ENCODE data around the gene BCAR1.
"Not testable (repeated sequence)": the region's sequence is repeated elsewhere in the genome, so short reads cannot be mapped to it uniquely, and the experiment has no call there.

Gene BCAR1

DNA sequence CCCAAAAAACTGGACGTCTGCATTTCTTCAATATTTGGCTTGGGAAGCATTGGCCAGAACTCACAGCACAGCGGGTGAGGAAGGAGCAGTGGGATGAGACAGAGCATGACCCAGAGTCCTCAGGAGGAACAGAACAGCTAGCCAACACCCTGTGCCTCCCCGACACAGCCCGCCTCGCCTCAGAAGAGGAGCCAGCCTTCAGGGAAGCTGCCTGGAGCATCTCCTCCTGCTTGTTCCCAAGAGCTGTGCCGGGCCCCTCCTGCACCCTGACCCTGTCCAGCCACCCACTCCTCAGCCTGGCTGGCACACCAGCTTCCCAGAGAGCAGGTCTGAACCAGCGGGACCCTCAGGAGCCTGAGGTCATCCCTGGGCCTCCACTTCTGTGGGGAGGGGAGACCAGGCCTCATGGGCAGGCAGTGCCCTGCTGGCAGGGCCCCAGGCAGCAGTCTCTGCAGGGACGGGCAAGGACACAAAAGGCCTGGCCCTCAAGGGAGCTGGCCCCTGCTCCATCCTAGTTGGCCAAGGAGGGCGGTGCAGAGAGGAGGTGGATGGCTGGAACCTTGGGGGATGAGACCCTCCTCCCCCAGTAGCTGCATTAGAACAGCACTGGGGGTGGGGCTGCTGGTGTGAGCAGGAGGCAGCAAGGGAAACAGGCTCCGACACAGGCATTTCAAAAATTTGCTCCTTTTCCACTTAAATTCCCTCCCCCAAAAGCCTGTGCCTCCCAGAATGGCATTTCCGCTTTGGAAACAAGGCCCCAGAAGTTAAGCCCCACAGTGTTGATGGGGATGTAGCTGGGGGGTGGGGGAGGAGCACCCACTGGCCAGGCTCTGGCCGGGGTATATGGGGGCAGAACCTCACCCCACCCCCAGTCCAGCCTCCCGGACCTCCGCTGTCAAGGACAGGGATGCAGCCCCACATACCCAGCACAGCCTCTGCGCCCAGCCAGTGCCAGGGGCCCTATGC lies 1.8 kb upstream of the BCAR1 start:
- DNase-seq: no peak

DNA sequence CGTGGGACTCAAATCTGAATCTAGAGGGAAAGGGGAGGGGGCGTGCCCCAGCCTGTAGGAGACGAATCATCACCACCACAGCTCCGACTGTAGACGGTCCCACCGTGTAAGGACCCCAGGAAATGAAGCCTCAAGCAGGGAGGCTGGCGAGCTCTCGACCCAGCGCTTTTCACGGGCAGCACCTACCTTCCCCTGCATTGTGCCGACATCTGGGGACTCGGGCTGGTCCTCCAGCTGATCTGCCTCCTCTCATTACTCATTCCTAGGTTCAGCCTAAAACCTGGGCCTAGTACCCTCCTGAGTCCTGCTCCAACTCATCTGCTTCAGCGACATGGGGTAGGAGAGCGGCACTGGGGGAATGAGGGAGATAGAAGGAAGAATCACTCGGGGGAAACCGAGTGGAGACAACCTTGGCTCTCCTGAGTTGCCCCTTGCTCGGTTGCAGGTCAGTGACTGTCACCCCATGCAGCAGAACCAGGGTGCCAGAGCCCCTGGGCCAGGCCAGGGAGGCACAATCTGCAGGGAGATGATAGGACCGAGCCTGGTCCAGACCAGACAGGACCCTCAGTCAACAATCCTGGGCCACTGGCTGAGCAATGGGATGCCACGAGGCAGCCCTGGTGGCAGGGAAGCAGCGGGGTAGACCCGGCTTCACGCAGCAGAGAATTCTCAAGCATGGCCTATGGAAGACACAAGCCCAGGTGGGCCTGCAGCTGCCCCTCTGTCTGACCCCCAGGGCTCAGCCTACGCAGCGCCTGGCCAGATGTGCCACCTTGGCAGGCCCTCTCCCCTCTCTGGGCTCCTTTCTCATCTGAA lies 833 bp upstream of the BCAR1 start:
- DNase-seq: no peak

DNA sequence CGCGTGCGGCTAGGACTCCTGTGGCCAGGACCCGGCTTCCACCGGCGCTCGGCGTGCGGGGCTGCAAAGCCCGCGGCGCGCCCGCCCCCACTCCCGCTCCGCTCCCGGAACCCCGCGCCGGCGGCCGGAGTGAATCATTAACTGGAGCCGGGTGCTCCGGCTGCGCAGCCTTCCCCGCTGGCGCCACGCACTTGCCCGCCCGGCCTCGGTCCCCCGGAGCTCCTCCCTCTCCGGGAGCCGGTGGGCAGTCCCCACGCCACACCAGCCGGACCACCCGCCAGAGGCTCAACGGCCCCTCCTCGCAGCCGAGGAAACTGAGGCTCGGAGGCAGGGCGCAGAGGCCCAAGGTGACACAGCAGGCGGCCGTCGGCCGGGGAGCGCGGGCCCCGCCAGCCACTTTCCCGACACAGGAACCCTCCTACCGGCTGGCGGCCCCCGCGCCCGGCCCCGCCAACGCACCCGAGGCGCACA lies 580 bp downstream of the BCAR1 start:
- peak; percentile 48 to 74 (median 48) for DNase-seq

DNA sequence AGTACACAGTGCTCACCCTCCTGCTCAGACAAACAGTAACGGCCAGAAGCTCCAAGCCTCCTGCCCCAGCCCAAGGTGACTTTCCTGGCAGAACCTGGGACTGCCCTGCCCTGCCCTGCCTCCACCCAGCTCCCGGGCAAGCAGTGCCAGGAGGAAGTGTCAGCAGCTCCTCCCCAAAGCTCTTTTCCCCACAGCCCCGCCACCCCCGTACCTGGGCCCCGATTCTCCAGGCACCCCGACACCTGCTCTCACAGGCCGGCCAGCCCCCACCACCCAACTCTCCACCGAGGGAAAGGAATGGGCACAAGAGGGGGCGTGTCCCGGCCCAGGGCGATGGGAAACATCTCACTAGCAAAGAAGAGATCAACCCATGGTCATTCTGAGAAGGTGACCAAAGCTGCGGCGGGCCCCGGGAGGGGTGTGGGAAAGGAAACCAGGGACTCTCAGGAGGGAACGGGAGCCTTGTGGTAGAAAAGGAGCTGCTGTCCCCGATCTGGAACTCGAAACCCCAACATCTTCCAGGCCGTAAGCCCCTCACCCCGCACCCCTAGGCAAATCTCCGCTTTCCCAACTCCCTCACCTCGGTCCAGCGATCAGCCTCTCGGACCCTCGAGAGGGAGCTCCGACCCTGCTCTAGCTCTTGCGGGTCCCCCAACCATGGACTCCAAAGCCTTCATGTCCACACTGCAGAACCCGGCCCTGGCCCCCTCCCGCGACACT lies 1.2 kb downstream of the BCAR1 start:
- DNase-seq: peak in 1 of 3 donors; percentile 50

DNA sequence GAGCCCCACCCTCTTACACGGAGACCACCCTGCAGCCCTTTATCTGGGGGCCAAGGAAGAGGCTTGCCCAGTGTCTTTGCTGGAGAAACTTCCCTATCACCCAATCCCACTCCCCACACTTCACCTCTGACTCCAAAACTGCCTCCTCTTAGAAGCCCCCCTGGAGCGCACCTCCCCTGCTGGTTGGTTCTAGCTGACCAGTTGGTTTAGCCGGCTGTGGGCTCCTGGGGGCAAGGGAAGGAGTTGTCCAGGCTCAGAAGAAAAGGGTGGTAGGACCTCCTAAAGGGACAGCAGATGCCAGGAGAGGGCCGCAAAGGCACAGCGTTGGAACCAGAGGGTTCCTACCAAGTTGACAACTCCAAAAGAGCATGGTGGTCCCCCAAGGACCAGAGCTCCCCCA lies 2.0 kb downstream of the BCAR1 start:
- DNase-seq: no peak

DNA sequence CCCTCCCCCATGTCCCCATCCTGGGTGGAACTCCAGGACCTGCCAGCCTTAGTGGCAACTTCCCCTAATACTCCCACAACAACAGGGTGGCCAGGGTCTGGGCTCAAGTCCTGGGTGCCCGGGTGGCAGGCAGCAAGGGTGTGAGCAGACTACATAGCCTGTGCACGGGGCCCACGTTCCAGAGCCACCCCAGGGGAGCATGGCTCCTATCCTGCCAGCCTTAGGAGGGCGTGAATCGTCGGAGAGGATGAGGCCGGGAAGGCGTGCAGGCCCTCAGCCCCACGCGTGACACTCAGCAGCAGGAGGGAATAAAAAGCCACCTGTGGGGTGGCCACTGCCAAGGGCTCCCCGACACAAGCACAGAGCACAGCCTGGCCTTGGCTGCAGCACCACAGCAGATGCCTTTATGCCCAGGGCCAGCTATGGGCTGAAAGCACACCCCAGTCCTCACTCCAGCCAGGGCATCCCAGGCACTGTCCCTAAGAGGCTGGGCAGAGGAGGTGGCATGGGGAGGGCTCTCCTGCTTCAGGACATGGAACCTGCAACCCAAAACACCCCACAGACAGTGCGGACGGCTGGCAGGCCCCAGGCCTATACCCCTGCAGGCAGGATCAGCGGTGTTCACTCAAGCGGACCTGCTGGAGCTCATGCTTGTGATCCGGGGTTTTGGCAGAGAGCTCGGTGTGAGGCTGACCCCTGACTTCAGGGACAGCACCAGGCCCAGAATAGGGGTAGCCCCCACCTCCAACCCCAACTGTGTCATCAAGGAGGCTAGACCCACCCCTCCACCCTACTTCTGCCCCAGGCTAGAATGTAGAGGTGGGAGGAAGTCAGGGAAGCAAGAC lies 2.7 kb downstream of the BCAR1 start:
- DNase-seq: no peak

DNA sequence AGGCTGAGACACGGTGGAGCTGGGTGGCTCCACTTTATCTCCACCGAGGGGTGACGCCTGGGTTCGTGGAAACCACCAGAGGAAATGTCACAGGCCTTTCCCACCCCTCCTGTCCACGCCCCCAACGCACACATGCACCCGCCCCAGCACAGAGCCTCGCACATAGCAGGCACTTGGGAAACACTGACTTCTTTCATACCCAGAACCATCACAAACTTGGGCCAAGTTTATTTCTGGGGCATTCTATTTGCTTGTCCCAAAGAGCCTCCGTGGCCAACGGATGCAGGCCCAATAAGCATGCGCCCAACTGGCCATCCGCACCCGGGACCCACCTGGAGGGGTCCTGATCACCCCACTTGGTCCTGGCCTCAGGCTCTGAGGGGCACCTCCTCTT lies 3.3 kb downstream of the BCAR1 start:
- DNase-seq: peak in 1 of 3 donors; percentile 48

DNA sequence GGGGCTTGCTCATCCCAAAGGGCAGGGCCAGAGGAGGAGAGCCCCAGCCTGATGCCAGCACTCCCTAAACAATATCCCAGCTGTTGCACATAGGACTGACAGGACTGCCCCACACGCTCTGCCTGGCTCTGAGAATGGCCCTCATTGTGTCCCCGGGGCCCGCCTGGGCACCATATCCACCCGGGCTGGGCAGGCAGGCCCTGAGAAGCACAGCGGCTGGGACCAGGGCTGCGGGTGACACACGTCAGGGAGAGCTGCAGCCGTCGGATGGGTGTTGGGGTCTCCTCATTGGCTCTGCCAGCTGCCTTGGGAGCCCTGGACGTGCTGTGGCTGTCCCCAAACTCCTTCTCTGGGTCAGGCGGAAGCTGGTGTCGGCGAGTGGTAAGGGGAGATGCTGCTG lies 4.2 kb downstream of the BCAR1 start:
- no peak for DNase-seq

DNA sequence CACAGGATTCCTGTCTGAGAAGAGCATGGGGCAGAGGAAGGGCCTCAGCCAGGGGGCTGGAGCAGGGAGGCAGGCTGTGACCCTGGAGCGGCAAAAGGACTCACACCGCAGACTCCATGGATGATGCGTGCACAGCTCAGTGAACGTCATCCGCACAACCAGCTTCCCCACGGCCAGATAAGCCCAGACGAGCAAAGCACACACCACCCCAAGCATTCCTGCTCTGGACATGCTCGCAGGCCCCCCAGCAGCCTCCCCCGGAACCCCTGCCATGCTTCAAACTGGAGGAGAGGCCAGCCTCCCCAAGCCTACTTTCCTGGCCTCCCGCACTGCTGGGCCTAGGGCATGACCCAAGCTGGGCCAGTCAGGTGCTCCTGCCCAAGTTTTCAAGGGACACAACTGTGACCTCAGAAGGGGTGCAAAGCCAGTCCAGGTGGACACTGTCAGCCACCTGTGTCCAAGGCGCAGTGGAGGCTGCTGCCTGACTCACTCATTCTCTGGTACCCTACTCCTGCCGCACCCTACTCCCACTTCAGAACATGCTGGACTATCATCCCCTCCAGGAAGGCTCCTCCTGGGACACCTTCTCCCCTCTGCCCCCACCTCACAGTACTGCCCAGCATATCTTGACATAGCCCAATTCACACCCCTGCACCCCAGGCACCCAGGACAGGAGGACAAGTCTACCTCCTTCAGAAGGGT lies 4.8 kb downstream of the BCAR1 start:
- no peak for DNase-seq

DNA sequence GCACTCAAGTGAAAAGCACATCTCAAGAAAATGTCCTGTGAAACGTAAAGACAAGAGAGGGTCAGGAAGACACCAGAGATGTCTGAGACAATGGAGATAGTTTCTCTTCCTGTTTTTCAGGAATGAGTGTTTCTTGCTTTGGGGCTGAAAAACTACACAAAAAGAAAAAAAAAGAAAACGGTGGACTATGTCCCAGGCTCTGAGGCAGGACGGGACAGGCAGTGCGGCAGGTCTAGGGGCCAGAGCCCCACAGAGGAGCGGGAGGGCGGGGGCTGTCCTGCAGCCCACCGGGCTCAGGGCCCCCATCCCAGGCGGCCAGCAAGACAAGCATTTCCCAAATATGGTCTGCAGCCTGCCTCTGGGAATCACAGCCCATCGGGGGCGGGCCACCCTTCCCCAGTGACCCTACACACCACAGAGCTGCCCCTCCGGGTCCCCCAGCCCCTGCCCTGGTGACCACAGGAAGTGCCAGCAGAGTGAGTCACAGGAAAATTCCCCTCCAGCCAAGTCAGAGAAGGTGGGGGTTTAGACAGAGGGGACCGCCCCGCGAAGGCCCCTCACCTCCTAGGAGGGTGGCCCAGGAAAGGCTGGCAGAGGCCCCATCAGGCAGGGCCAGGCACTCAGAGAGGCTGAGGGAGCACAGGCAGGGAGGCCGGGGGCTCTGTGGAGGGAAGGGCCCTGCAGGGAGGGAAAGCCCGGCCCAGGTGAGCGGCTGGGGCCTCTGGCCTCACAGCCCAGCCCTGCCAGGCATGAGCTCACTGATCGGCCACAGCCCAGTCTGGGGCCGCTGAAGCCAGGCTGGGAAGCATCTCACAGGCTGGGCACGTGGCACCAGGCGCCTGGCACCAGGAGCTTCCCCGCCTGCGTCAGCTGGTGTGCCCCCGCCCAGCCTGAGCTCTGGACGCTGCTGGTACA lies 6.3 kb downstream of the BCAR1 start:
- peak; percentile 56 to 77 (median 69) for DNase-seq

DNA sequence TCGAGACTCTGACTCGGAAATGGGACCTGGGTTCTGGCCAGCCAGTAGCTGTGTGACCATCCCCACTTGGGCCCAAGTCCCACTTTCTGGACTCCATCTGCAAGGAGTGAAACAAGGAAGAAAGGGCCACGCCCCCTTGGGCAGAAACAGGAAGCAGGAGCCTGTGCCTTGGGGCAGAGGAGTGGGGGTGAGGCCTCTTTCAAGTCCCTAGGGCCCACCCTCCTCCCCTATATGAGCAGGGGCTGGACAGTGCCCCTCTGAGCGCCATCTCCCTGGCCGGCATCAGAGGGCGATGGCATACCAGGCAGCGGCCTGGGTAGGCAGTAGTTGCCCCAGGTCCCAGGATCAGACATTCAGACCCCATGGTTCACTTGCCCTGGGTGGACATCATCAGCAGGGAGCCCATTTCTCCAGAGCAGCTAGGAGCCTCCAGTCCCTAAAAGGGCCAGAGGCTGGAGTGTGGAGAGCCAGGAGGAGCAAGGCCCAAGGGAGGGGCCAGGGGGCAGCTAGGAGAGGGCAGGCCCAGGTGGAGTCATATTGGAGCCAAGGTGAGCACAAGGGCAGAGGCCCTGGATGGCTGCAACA lies 7.1 kb downstream of the BCAR1 start:
- peak; percentile 38 to 70 (median 42) for DNase-seq

DNA sequence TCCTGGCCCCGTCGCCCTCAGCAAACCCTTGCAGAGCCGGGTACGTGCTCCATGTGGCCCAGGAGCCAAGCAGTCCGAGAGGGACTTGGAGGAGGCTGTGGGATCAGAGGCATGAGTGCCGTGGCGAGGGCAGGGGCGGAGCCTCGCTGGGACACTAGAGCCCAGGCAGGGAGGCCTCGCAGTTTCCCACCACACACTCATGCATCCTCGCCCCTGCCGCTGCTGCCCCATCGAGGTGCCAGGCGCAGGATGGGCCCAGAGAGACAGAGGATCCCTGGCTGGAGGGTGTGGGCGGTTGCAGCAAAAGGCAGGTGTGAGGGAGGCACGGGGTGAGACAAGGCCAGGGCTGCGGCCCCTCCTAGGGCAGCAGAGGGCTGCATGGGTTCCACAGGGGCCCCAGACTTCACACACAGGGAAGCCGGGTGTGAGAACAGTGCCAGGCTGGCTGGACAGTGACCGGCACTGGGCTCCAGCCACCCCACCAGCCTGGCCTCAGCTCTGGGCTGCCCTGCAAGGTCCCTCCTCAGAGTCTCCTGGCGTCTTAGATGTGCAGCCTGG lies 7.7 kb downstream of the BCAR1 start:
- DNase-seq: no peak

DNA sequence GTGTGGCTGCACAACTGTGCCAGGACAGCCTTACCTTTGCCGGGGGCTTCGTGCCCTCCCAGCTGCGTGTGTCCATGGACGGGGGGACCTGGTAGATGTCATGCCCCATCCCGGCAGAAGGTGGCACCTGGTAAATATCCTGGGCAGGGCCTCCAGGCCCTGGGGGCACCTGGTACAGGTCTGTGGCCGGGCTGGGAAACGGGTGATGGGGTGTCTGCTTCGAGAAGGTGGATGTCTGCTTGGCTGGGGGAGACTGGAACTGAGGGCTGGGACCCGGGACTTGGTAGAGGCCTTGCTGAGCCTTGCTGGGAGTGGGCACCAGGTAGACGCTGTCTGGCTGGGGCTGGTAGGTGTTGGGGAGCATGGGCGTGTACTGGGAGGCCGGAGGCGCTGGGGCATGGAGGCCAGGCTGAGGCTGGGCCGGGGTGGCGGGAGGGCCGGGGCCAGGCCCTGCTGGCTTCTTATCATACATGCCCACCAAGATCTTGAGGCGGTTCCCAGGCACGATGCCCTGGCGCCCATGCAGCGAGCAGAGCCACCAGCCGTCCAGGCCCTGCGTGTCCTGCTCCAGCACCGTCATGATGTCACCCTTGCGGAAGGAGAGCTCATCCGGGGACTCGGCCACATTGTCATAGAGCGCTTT lies 8.9 kb downstream of the BCAR1 start:
- DNase-seq: not testable (repeated sequence)

DNA sequence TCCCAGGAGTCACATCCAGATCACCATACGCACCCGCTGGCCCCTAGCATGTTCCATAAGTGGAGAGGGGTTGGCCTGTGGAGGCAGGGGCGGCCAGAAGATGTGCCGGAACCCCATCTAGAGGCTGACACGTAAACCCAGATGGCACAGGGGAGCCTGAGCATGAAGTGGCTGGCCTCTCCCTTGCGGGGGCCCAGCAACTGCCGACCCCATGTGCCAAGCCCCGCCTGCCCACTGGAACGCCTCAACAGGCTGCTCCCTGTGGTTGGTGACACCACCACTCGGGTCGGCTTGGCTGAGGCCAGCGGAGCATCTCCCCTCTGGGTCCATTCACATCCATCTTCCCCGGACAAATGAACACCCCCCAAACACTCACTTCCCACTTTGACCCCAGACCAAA lies 9.5 kb downstream of the BCAR1 start:
- no peak for DNase-seq

DNA sequence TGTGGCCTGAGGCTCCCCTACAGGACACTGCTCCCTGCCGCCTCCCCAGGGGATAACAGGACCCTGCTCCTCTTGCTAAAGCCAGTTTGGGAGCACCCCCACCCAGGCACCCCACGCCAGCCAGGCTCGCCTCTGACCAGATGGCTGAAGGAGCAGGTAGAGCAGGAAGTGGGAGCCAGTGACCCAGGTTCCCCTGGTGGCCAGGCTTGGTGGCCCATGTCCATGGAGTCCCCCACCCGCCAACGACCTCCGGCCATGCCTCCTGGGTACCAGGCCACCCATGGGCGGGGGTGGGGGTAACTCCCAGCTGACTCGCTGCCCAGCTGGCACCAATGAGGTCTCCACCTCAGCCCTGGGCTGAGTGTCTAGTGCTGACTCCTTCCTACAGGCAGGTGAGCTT lies 10.0 kb downstream of the BCAR1 start:
- DNase-seq: no peak

DNA sequence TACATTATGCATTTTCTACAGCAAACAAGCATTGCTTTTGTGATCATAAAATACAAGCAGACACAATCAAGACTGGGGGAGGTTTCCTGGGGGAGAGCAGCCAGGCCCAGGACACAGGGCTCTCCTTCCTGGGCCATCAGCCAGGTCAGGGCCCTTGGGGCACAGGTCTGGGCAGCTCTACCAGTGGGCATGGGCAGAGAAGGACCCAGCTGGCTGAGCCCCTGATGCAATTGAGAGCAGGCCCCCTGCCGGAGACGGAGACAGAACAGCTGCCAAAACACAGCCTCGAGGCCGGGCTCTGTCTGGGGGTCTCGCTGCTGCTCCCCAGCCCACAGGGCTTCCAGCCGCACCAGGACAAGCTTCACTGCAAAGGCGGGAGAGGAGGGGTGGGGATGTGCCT lies 10.8 kb downstream of the BCAR1 start:
- not testable (repeated sequence) for DNase-seq

DNA sequence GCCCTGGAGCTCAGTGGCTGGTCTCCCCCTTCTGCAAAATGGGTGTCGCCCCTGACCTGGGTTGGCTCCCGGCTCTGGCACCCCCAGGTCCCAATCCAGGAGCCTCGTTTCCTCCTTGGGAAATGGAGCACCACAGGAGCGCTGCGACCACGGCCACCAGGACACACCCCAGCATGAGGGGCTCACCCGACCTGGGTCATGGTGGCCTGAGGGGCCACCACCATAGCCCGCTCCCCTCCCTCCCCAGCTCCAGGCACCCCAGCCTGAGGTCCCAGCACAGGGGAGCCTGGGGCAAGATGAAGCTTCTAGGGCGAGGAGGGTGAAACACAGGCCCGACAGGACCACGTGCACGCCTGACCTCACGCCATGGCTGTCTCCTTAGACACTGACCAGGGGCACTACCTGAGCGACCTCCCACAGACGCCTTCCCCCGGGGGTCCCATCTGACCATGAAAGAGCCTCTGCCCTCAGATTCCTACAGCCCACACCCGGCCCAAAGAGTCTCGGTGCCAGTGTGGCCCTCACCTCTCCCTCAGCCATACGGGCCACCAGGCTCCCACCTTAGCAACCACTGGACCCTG lies 11.8 kb downstream of the BCAR1 start:
- no peak for DNase-seq

DNA sequence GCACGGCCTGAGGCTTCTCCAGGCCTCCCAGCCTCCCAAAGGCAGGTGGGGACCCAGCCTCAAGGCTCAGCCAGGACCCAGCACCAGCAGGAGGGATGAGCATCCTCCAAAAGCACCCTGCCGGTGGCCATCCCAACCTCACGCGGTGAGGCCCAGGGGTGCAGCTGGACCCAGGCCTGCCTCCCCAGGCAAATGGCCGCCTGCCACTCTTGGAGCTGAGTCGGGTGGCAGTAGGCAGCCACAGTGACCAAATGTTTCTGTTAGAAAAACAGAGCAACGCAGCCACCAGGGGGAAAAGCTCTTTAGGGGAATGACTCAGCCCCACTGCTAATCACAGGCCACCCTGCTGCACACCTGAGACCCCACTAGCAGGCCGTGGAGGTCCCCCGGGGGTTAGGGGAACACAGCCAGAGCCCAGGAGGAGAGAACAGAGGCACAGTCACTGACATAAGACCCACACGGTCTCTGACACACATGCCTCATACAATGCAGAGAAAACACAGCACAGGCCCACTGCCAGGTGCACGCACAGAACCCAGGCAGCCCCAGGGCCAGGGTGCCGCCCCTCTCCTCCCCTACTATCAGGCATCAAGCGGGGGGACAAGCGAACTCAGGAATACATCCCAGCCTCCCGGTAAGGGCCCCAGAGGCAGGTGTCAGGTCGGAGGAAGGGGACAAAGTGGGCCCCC lies 12.4 kb downstream of the BCAR1 start:
- no peak for DNase-seq

All from suppressor macrophage treated with lipopolysaccharide for 1 hour (primary cell).